Body of pancreas (tissue), 4 donors: ENCODE data around the gene GINS1.

ENCODE experiments used
- POLR2A ChIP-seq, 3 donors: fragments of 450-650 bp; IDR thresholded peaks; one replicate each; pipeline ENCODE4 v1.6.1; 2016; ENCODE audit warnings: antibody characterized with exemption in 3 of 3, mild to moderate bottlenecking in 2 of 3
- TF ChIP-seq, protein P1 (sequence below), 7 experiments: fragments of 450-650 bp in 4 of 7; fragments of 200-600 bp in 3 of 7; sonication (generic) in 3 of 7; IDR thresholded peaks; one replicate each; pipeline ENCODE4 v1.5.1; 2016 to 2019; ENCODE audit warnings: antibody characterized with exemption in 7 of 7

DNA sequence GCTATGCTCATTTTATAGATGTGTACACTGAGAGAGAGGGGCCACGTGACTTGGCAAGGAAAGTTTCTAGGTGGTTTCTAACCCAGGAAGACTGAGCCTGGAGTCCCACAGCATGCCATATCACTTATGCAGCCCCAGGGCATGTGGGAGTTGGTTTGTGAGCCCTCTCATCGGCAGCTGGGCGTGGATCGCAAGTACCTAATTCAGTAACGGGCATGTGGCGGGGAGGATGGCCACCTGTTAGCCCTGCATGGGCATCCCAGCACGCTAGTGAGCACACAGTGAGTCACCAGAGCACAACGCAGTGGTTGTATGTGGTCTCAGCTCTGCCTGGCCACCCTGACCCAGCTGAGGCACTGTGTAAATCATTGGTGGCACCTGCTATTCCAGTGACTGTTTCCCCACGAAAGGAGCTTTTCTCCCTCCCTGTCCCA lies 89.5 kb downstream of the GINS1 start:
- TF ChIP-seq, protein P1, sequence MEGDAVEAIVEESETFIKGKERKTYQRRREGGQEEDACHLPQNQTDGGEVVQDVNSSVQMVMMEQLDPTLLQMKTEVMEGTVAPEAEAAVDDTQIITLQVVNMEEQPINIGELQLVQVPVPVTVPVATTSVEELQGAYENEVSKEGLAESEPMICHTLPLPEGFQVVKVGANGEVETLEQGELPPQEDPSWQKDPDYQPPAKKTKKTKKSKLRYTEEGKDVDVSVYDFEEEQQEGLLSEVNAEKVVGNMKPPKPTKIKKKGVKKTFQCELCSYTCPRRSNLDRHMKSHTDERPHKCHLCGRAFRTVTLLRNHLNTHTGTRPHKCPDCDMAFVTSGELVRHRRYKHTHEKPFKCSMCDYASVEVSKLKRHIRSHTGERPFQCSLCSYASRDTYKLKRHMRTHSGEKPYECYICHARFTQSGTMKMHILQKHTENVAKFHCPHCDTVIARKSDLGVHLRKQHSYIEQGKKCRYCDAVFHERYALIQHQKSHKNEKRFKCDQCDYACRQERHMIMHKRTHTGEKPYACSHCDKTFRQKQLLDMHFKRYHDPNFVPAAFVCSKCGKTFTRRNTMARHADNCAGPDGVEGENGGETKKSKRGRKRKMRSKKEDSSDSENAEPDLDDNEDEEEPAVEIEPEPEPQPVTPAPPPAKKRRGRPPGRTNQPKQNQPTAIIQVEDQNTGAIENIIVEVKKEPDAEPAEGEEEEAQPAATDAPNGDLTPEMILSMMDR (IDR thresholded peaks at IDR 0.05), result no peak
- no peak for TF ChIP-seq POLR2A (IDR thresholded peaks at IDR 0.05)
